Activated CD4-positive, alpha-beta T cell treated with anti-CD3 and anti-CD28 coated beads for 24 hours (primary cell): ENCODE measurements around the gene TYW5.

ENCODE experiments used
- DNase-seq, 2 donors: peaks; one replicate each; pipeline ENCODE4 v3.0.0-alpha.2; 2020; ENCODE audit warnings: low read depth in 2 of 2

The TYW5 gene

GRCh38 chr2:199975273-199975895, 20.1 kb upstream of the TYW5 start:
- no peak for DNase-seq

GRCh38 chr2:199973703-199974102, 18.4 kb upstream of the TYW5 start:
- no peak for DNase-seq

GRCh38 chr2:199972088-199972626, 16.9 kb upstream of the TYW5 start:
- DNase-seq, result no peak

GRCh38 chr2:199968126-199968525, 12.8 kb upstream of the TYW5 start:
- DNase-seq, result no peak

GRCh38 chr2:199966976-199967375, 11.7 kb upstream of the TYW5 start:
- DNase-seq, result no peak

- DNase-seq, result no peak
Measured at GRCh38 chr2:199966405-199966804, 11.1 kb upstream of the TYW5 start.

- DNase-seq, result no peak
Measured at GRCh38 chr2:199962203-199962602, 6.9 kb upstream of the TYW5 start.

GRCh38 chr2:199958014-199958413, 2.7 kb upstream of the TYW5 start:
- DNase-seq, result no peak

- DNase-seq, result no peak
Measured at GRCh38 chr2:199956062-199956380, 730 bp upstream of the TYW5 start.

- no peak for DNase-seq
Measured at GRCh38 chr2:199955007-199955338, 318 bp downstream of the TYW5 start.

- no peak for DNase-seq
Measured at GRCh38 chr2:199951023-199951422, 4.3 kb downstream of the TYW5 start.

GRCh38 chr2:199950396-199950795, 4.9 kb downstream of the TYW5 start:
- no peak for DNase-seq

GRCh38 chr2:199946836-199947235, 8.5 kb downstream of the TYW5 start:
- DNase-seq, result no peak

GRCh38 chr2:199946196-199946595, 9.1 kb downstream of the TYW5 start:
- no peak for DNase-seq

GRCh38 chr2:199943373-199943772, 11.9 kb downstream of the TYW5 start:
- no peak for DNase-seq

- DNase-seq, result no peak
Measured at GRCh38 chr2:199940373-199940772, 14.9 kb downstream of the TYW5 start.

GRCh38 chr2:199936554-199936953, 18.7 kb downstream of the TYW5 start:
- DNase-seq, result no peak

- no peak for DNase-seq
Measured at GRCh38 chr2:199933466-199933865, 21.8 kb downstream of the TYW5 start.

GRCh38 chr2:199932312-199932855, 22.9 kb downstream of the TYW5 start:
- DNase-seq, result no peak

- no peak for DNase-seq
Measured at GRCh38 chr2:199929262-199929661, 26.0 kb downstream of the TYW5 start.

- no peak for DNase-seq
Measured at GRCh38 chr2:199928626-199929025, 26.7 kb downstream of the TYW5 start.

GRCh38 chr2:199928226-199928625, 27.1 kb downstream of the TYW5 start:
- DNase-seq, result no peak

GRCh38 chr2:199926806-199927205, 28.5 kb downstream of the TYW5 start:
- DNase-seq, result no peak

- no peak for DNase-seq
Measured at GRCh38 chr2:199923924-199924323, 31.4 kb downstream of the TYW5 start.
